Progenitor cell of endocrine pancreas (in vitro differentiated cells): ENCODE measurements around the gene SLITRK6. TPM values are rescaled to one million over a fixed set of nuclear protein-coding genes. Genes with fewer than 3 reads are reported as not detected.
"Not testable (repeated sequence)": the region's sequence is repeated elsewhere in the genome, so short reads cannot be mapped to it uniquely, and the experiment has no call there.

ENCODE experiments used
- DNase-seq: peaks from one replicate; pipeline ENCODE4 v3.0.0; 2021; ENCODE audit warnings: low spot score; ENCODE audit not compliant: unreplicated experiment
- H3K27ac Mint-ChIP-seq: 2 replicates; pipeline ENCODE4 v1.8.0; 2021; ENCODE audit warnings: mild to moderate bottlenecking, moderate library complexity, mixed read lengths
- H3K27me3 Mint-ChIP-seq: 2 replicates; pipeline ENCODE4 v1.8.0; 2021; ENCODE audit warnings: mixed read lengths
- H3K36me3 Mint-ChIP-seq: 2 replicates; pipeline ENCODE4 v1.8.0; 2022; ENCODE audit warnings: mixed read lengths; ENCODE audit not compliant: insufficient read depth
- H3K4me1 Mint-ChIP-seq: 2 replicates; pipeline ENCODE4 v1.8.0; 2021; ENCODE audit warnings: low read depth, mixed read lengths
- H3K4me3 Mint-ChIP-seq: 2 replicates; pipeline ENCODE4 v1.8.0; 2021; ENCODE audit warnings: low read depth, mild to moderate bottlenecking, moderate library complexity, mixed read lengths
- H3K9me3 Mint-ChIP-seq: 2 replicates; pipeline ENCODE4 v1.8.0; 2021; ENCODE audit warnings: low read depth, mixed read lengths
- total RNA-seq: library from RNA; stranded (reverse); gene quantifications from 2 replicates; pipeline ENCODE4 v1.2.1, GENCODE V29; 2021
- TF ChIP-seq, protein P1 (sequence below): fragments of 200-600 bp; sonication (generic); IDR thresholded peaks from one replicate; pipeline ENCODE4 v1.5.0; 2021; ENCODE audit warnings: antibody characterized with exemption, mild to moderate bottlenecking; ENCODE audit not compliant: unreplicated experiment

SLITRK6 gene
- total RNA-seq, 1 donor from 2014 or later, result 3.6 TPM

DNA sequence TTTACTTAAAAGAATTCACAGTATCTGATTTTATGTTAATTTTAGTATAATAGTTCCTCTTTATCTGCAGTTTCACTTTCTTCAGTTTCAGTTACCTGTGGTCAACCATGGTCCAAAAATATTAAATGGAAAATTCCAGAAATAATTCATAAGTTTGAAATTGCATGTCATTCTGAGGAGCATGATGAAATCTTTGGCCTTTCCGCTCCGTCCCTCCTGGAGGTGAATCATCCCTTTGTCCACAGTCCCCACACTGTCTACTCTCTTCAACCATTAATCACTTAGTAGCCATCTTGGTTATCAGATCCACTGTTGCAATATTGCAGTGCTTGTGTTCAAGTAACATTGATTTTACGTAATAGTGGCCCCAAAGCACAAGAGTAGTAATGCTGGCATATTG, 26.9 kb downstream of the SLITRK6 start:
- H3K9me3 Mint-ChIP-seq, result peaks cover 4% of the 10 kb centered on the region
- H3K4me3 Mint-ChIP-seq, result no peak overlapping the region
- H3K27ac Mint-ChIP-seq, result no peak overlapping the region
- no peak for DNase-seq
- H3K36me3 Mint-ChIP-seq, result no peaks in the 10 kb centered on the region
- H3K27me3 Mint-ChIP-seq, result no peaks in the 10 kb centered on the region
- TF ChIP-seq, protein P1, sequence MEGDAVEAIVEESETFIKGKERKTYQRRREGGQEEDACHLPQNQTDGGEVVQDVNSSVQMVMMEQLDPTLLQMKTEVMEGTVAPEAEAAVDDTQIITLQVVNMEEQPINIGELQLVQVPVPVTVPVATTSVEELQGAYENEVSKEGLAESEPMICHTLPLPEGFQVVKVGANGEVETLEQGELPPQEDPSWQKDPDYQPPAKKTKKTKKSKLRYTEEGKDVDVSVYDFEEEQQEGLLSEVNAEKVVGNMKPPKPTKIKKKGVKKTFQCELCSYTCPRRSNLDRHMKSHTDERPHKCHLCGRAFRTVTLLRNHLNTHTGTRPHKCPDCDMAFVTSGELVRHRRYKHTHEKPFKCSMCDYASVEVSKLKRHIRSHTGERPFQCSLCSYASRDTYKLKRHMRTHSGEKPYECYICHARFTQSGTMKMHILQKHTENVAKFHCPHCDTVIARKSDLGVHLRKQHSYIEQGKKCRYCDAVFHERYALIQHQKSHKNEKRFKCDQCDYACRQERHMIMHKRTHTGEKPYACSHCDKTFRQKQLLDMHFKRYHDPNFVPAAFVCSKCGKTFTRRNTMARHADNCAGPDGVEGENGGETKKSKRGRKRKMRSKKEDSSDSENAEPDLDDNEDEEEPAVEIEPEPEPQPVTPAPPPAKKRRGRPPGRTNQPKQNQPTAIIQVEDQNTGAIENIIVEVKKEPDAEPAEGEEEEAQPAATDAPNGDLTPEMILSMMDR, result no peak
- H3K4me1 Mint-ChIP-seq, result no peaks in the 10 kb centered on the region

DNA sequence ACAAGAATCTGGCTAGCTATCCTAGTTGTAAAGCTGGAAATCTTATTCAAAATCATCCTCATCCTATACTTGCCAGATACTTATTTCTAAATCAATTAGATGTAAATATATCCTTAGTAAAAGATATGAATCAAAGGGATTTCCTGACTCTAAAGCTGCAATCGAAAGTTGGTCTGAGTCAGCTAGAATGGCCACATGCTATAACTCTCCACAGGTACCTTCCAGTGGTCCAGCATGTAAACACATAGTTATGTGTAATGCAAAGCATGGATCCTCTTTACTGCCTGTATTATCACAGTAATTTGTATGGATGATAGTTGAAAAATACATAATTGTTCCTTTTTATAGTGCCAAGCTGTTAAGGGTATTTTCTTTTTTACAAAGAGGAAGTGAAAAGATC, 27.4 kb downstream of the SLITRK6 start:
- no peak for DNase-seq
- Mint-ChIP-seq H3K4me1 (no peaks in the 10 kb centered on the region), H3K9me3 (peaks cover 4% of the 10 kb centered on the region), H3K27me3 (no peaks in the 10 kb centered on the region), H3K27ac (no peak overlapping the region), H3K4me3 (no peak overlapping the region), H3K36me3 (no peaks in the 10 kb centered on the region)
- TF ChIP-seq, protein P1, result no peak

DNA sequence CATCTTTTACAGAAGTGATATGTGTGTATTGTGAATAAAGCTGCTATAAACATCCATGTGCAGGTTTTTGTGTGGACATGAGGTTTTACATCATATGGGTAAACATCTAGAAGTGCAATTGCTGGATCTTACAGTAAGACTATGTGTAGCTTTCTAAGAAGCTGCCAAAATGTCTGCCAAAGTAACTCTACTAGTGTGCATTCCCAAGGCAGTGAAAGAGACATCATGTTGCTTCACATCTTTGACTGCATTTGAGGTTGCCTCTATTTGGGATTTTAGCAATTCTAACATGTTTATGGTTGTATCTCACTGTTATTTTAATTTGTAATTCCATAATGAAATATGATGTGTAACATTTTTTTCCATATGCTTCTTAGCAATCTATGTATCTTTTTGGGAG, 30.3 kb downstream of the SLITRK6 start:
- Mint-ChIP-seq H3K27me3 (no peaks in the 10 kb centered on the region), H3K9me3 (peaks cover 1% of the 10 kb centered on the region), H3K4me3 (no peak overlapping the region), H3K27ac (no peak overlapping the region), H3K36me3 (no peaks in the 10 kb centered on the region), H3K4me1 (no peaks in the 10 kb centered on the region)
- TF ChIP-seq, protein P1, result no peak
- no peak for DNase-seq

DNA sequence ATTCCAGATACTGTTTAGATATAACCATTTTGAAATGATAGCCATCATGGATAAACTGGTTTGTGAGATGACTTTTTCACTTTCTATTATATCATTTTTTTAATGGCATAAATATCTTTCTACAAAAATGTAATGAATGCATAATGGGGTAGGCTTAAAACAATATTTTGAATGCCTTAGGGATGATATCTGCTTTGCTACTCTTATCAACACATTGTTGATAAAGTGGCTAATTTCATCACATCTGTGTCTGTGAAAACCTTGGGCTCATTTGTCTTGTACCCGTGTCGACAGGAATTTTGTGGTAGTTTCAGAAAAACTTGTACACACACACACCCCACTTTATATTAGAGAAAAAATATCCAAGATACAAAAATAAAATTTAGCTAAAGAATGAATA, 44.1 kb downstream of the SLITRK6 start:
- H3K4me3 Mint-ChIP-seq, result no peak overlapping the region
- DNase-seq, result no peak
- TF ChIP-seq, protein P1, result no peak
- no peaks in the 10 kb centered on the region for H3K27me3 Mint-ChIP-seq
- H3K27ac Mint-ChIP-seq, result no peak overlapping the region
- no peaks in the 10 kb centered on the region for H3K9me3 Mint-ChIP-seq
- H3K36me3 Mint-ChIP-seq, result no peaks in the 10 kb centered on the region
- no peaks in the 10 kb centered on the region for H3K4me1 Mint-ChIP-seq

DNA sequence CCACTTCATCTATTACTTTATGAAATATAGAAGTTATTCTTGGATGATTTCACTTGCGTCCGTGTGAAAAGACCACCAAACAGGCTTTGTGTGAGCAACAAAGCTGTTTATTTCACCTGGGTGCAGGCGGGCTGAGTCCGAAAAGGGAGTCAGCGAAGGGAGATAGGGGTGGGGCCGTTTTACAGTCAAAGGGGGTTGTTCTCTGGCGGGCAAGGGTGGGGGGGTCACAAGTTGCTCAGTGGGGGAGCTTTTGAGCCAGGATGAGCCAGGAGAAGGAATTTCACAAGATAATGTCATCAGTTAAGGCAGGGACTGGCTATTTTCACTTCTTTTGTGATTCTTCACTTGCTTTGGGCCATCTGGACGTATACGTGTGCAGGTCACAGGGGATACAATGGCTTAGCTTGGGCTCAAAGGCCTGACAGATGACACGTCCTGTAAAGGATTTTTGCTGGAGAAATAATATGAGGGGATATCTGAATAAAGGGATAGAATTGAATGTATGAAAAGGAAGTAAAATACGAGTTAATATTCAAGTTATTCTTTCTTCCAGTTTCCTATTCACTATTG, 55.9 kb downstream of the SLITRK6 start:
- H3K27me3 Mint-ChIP-seq, DNase-seq, H3K9me3 Mint-ChIP-seq, H3K4me3 Mint-ChIP-seq, H3K27ac Mint-ChIP-seq, H3K36me3 Mint-ChIP-seq, H3K4me1 Mint-ChIP-seq: not testable (repeated sequence)
